ENCODE measurements around the gene LRRC74B. TPM values are rescaled to one million over a fixed set of nuclear protein-coding genes. Genes with fewer than 3 reads are reported as not detected.
"Not testable (repeated sequence)": the region's sequence is repeated elsewhere in the genome, so short reads cannot be mapped to it uniquely, and the experiment has no call there.

Gene LRRC74B
- total RNA-seq, 1 experiment from 2014 or later, result not detected

GRCh38 chr22:21001601-21002325, 44.0 kb upstream of the LRRC74B start, which contains the start of gene THAP7:
Gene THAP7, minus strand, starts transcription at chr22:21002118. Its CDS starts 207 bp downstream, at chr22:21001911.
- Histone ChIP-seq H2AFZ (ENCODE audit: low read length) (peak within 1 kb of the TSS; percentile 70), H3K9me2 (replicated peaks; ENCODE audit: low read length) (no peaks in the 10 kb centered on the region), H3K4me1 (ENCODE audit: insufficient read depth, low read length) (peaks cover 24% of the 10 kb centered on the region), H3K4me3 (ENCODE audit: low read length) (peak within 1 kb of the TSS; percentile 92), H3K9ac (ENCODE audit: low read length) (peak within 1 kb of the TSS; percentile 96), H3K4me2 (ENCODE audit: low read length) (peak within 1 kb of the TSS; percentile 100), H3F3A (ENCODE audit: low read length, unreplicated experiment) (no peaks in the 10 kb centered on the region), H3K9me3 (ENCODE audit: low read length) (no peaks in the 10 kb centered on the region), H3K36me3 (ENCODE audit: low read depth, low read length) (peaks cover 6% of the 10 kb centered on the region; the same call in 1 of the 2 replicates), H3K27me3 (ENCODE audit: low read length) (no peaks in the 10 kb centered on the region), H4K20me1 (ENCODE audit: low read length) (no peaks in the 10 kb centered on the region), H3K27ac (ENCODE audit: low read length) (peak within 1 kb of the TSS; percentile 91), H3K79me2 (ENCODE audit: low read length) (peaks cover 36% of the 10 kb centered on the region)
- TF ChIP-seq EZH2phosphoT487 (IDR thresholded peaks at IDR 0.05; ENCODE audit: borderline replicate concordance, low read length) (no peak), EZH2 (IDR thresholded peaks at IDR 0.05; ENCODE audit: low read length, unreplicated experiment) (no peak), CTCF (conservative IDR thresholded peaks at IDR 0.05; ENCODE audit: low read depth, low read length) (no peak)
- intact Hi-C loops (cut with micrococcal nuclease), result no loop called here
- ChIA-PET POLR2A (ENCODE audit: unreplicated experiment) (interaction anchor here (0.6 kb wide), 1 partner anchor 10 kb away, joined by 3 read pairs; no protein-coding TSS in a partner anchor), CTCF (no interaction called here)
- ATAC-seq (peak; percentile 86), DNase-seq (peak; percentile 91)
- BruUV-seq (replicated peaks), result no TSS peak

- Histone ChIP-seq H3K9ac (ENCODE audit: low read length) (no peak overlapping the region), H3K9me3 (ENCODE audit: low read length) (no peaks in the 10 kb centered on the region), H3K4me1 (ENCODE audit: insufficient read depth, low read length) (peaks cover 24% of the 10 kb centered on the region), H3K9me2 (replicated peaks; ENCODE audit: low read length) (no peaks in the 10 kb centered on the region), H4K20me1 (ENCODE audit: low read length) (no peaks in the 10 kb centered on the region), H3K36me3 (ENCODE audit: low read depth, low read length) (peaks cover 6% of the 10 kb centered on the region; the same call in 1 of the 2 replicates), H3K79me2 (ENCODE audit: low read length) (peaks cover 36% of the 10 kb centered on the region), H2AFZ (ENCODE audit: low read length) (no peak overlapping the region), H3F3A (ENCODE audit: low read length, unreplicated experiment) (no peaks in the 10 kb centered on the region), H3K27ac (ENCODE audit: low read length) (no peak overlapping the region), H3K4me2 (ENCODE audit: low read length) (peak overlapping the region; percentile 100), H3K27me3 (ENCODE audit: low read length) (no peaks in the 10 kb centered on the region), H3K4me3 (ENCODE audit: low read length) (peak overlapping the region; percentile 92; the same call in 1 of the 2 replicates)
- DNase-seq (no peak), ATAC-seq (no peak)
- CTCF ChIA-PET, result no interaction called here
- no TSS peak for BruUV-seq (replicated peaks)
- POLR2A ChIA-PET (ENCODE audit: unreplicated experiment), result interaction anchor here (0.6 kb wide), 1 partner anchor 8 kb away, joined by 3 read pairs; no protein-coding TSS in a partner anchor
- intact Hi-C loops (cut with micrococcal nuclease), result no loop called here
- TF ChIP-seq CTCF (conservative IDR thresholded peaks at IDR 0.05; ENCODE audit: low read depth, low read length), result no peak
- no peak for TF ChIP-seq EZH2phosphoT487 (IDR thresholded peaks at IDR 0.05; ENCODE audit: borderline replicate concordance, low read length)
- no peak for TF ChIP-seq EZH2 (IDR thresholded peaks at IDR 0.05; ENCODE audit: low read length, unreplicated experiment)
These were observed 42.0 kb upstream of the LRRC74B start for GRCh38 chr22:21003782-21004181.

GRCh38 chr22:21009208-21009607, 36.5 kb upstream of the LRRC74B start:
- H3K9me2 ChIP-seq (replicated peaks; ENCODE audit: low read length); H3F3A ChIP-seq (ENCODE audit: low read length, unreplicated experiment); H3K9ac ChIP-seq (ENCODE audit: low read length); ATAC-seq; H3K79me2 ChIP-seq (ENCODE audit: low read length); BruUV-seq (replicated peaks); H2AFZ ChIP-seq (ENCODE audit: low read length); H3K4me3 ChIP-seq (ENCODE audit: low read length); H3K27me3 ChIP-seq (ENCODE audit: low read length); DNase-seq; H4K20me1 ChIP-seq (ENCODE audit: low read length); intact Hi-C loops (cut with micrococcal nuclease); H3K4me2 ChIP-seq (ENCODE audit: low read length); H3K36me3 ChIP-seq (ENCODE audit: low read depth, low read length); POLR2A ChIA-PET (ENCODE audit: unreplicated experiment); H3K9me3 ChIP-seq (ENCODE audit: low read length); H3K4me1 ChIP-seq (ENCODE audit: insufficient read depth, low read length); H3K27ac ChIP-seq (ENCODE audit: low read length): not testable (repeated sequence)
- CTCF ChIA-PET, result interaction anchor here (0.5 kb wide), 1 partner anchor 94 kb away, joined by 5 read pairs; no protein-coding TSS in a partner anchor

All from PC-3 (cell line).